Measurements from ENCODE around the gene PRR19.

PRR19 gene

DNA sequence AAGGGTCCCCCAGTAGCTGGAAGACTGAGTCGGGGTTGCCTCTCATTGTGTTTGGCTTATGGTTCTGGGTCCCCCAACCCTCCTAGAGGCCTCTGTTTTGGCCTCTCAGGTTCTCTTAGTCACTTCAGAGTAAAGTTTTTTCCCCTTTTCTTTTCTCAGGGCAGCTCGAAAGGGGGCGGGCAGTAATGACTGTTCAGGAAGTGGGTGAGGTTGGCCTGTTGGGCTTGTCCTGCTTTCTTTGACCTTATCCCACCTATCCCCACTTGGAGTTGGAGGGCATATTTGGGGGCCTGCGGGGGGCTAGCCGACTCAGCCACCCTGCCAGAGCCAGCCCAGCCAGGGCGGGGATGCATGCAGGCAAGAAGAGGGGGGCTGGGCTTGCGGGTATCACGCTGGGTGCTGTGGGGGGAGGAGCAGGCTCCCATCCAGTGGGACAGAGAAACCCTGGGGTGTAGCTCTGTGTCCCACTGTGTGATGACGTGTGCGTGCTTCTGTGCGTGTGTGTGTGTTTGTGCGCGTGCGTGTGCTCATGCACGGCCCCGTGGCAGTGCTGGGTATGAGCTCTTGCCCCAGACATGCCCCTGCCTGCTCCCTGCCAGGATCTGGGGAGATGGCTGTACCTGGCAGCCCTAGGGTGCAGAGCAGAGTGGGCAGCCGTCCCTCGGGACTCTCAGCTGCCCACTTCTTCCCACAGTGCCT is 31.4 kb upstream of the PRR19 start:
- peak; percentile 25 to 38 for DNase-seq (ENCODE audit: low read depth in 1 of 2, low spot score in 1 of 2)

DNA sequence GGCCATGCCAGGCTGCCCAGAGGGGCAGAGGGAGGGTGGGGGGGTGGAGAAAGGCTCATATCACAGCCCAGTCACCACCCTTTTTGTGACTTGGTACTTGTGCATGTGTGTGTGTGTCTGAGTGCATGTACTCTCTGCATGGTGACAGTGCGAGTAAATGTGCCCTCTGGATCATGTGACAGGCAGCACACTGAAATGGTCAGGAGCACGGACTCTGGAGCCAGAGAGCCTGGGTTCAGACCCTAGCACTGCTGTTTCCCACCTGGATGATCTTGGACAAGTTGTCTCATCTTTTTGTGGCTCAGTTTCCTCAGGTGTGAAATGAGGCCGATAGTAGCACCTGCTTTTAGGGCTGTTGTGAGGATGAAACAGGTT is 30.9 kb upstream of the PRR19 start:
- no peak for DNase-seq (ENCODE audit: low read depth in 1 of 2, low spot score in 1 of 2)

DNA sequence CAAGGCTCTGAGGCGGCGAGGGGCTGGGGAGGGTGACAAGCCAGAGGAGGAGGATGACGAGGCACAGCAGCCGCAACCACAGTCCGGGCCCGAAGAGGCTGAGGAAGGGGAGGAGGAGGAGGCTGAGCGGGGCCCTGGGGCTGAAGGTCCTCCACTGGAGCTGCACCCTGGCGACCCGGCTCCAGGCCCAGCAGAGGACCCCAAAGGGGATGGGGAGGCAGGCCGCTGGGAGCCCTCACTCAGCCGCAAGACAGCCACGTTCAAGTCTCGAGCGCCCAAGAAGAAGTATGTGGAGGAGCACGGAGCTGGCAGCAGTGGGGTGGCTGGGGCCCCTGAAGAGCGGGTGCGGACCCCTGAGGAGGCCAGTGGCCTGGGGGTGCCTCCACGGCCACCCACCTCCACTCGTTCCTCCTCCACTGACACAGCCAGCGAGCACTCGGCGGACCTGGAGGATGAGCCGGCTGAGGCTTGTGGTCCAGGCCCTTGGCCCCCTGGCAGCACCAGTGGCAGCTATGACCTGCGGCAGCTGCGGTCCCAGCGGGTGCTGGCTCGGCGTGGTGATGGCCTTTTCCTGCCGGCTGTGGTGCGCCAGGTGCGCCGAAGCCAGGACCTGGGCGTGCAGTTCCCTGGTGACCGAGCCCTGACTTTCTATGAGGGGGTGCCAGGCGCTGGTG is 29.9 kb upstream of the PRR19 start:
- no peak for DNase-seq (ENCODE audit: low read depth in 1 of 2, low spot score in 1 of 2)

DNA sequence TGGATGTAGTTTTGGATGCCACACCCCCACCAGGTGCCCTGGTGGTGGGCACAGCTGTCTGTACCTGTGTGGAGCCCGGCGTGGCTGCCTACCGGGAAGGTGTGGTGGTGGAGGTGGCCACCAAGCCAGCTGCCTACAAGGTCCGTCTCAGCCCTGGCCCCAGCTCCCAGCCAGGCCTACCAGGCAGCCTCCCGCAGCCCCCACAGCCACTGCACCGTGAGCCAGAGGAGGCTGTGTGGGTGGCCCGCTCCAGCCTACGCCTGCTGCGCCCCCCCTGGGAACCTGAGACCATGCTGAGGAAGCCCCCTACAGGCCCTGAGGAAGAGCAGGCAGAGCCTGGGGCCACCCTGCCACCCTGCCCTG is 29.4 kb upstream of the PRR19 start:
- DNase-seq (ENCODE audit: low read depth in 1 of 2, low spot score in 1 of 2): no peak

DNA sequence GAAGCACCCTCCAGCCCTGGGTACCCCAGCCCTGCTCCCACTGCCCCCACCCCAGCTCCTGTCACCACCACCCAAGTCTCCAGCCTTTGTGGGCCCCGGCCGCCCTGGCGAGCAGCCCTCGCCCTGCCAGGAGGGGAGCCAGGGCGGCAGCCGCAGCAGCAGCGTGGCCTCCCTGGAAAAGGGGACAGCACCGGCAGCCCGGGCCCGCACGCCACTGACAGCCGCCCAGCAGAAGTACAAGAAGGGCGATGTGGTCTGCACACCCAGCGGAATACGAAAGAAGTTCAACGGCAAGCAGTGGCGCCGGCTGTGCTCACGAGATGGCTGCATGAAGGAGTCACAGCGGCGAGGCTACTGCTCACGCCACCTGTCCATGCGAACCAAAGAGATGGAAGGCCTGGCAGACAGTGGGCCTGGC is 28.9 kb upstream of the PRR19 start:
- no peak for DNase-seq (ENCODE audit: low read depth in 1 of 2, low spot score in 1 of 2)

DNA sequence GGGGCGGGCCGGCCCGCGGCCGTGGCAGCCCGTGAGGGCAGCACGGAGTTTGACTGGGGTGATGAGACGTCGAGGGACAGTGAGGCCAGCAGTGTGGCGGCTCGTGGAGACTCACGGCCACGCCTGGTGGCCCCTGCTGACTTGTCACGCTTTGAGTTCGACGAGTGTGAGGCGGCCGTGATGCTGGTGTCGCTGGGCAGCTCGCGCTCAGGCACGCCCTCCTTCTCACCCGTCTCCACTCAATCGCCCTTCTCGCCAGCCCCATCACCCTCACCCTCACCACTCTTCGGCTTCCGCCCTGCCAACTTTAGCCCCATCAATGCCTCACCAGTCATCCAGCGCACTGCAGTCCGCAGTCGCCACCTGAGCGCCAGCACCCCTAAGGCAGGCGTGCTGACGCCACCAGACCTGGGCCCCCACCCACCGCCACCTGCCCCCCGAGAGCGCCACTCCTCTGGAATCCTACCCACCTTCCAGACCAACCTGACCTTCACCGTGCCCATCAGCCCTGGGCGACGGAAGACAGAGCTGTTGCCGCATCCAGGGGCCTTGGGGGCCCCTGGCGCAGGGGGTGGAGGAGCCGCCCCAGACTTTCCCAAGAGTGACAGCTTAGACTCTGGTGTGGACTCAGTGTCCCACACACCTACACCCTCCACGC is 28.4 kb upstream of the PRR19 start:
- no peak for DNase-seq (ENCODE audit: low read depth in 1 of 2, low spot score in 1 of 2)

DNA sequence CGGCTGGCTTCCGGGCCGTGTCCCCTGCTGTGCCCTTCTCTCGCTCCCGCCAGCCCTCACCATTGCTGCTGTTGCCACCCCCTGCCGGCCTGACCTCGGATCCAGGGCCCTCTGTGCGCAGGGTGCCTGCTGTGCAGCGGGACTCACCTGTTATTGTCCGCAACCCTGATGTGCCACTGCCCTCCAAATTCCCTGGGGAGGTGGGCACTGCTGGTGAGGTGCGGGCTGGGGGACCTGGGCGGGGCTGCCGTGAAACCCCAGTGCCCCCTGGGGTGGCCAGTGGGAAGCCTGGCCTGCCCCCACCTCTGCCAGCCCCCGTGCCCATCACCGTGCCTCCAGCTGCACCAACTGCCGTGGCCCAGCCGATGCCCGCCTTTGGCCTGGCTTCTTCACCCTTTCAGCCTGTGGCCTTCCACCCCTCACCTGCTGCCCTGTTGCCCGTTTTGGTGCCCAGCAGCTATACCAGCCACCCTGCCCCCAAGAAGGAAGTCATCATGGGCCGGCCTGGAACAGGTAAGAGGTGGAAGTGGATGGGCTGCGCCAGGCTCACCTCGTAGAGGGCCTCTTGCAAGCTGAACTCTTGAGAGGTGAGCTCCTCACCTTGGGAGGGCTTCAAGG is 27.8 kb upstream of the PRR19 start:
- no peak for DNase-seq (ENCODE audit: low read depth in 1 of 2, low spot score in 1 of 2)

DNA sequence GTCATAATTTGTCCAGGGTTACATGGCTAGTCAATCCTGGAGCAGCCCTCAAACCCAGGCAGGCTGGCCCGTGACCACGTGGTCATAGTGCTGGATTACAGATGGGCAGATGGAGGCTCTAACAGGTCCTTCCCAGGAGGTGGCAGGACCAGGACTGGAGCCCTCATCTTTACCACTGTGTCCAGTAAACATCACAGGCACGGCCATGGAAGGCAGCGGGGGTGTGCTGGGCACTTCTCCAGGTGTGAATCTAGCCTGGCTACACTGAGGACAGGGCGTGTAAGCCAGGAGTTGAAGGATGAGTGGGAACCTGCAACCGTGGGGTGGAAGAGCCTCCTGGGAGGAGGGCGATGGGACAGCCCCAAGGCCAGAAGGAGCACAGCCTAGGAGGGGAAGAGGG is 26.8 kb upstream of the PRR19 start:
- DNase-seq (ENCODE audit: low read depth in 1 of 2, low spot score in 1 of 2): no peak

DNA sequence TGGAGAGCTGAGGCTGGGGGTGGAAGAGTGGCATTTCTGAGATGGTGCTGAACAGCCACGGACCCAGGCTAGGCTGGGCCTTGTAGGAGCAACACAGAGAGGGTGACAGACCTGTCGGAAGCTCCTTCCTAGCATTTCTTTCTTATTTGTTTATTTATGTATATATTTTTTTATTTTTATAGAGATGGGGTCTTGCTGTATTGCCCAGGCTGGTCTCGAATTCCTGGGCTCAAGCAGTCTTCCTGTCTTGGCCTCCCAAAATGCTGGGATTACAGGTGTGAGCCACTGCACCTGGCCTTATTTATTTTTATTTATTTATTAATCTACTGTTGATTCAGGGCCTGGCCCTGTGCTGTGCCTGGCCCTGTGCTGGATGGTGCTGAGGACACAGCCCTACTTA is 26.4 kb upstream of the PRR19 start:
- DNase-seq (ENCODE audit: low read depth in 1 of 2, low spot score in 1 of 2): no peak

DNA sequence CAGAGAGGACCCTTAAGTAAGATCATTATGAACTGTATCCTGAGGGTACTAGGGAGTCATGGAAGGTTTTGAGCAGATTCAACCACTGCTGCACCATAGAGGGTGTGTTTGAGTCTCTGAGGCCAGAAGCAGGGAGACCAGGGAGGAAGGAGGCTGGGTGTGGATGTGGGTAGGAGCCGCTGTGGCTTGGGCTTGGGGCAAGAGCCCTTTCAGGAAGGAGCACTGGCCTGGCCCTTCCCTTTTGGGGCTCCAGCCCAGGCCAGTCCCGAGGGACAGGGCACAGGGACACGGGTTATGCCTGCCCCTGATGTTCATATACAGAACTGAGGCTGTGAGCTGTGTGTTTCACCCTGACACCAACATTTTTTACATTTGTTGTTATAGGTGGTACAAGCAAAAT is 25.6 kb upstream of the PRR19 start:
- no peak for DNase-seq (ENCODE audit: low read depth in 1 of 2, low spot score in 1 of 2)

DNA sequence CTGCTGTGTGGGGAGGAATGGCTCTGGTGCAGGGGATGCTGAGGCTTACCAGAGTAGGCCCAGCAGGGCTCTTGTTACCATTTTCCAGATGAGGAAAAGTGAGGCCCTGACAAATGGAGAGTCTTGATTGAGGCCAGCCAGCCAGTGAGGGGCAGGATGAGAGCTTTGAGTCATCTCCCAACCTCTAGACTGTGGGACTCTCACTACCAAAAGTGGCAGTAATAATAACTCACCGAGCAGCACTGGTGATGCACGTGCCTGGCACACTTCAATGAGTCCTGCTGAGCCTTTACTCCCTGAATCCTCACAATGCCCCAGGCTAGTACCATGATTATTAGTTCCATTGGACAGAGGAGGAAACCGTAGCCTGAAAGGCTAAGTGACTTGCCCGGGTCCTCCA is 25.1 kb upstream of the PRR19 start:
- DNase-seq (ENCODE audit: low read depth in 1 of 2, low spot score in 1 of 2): no peak

DNA sequence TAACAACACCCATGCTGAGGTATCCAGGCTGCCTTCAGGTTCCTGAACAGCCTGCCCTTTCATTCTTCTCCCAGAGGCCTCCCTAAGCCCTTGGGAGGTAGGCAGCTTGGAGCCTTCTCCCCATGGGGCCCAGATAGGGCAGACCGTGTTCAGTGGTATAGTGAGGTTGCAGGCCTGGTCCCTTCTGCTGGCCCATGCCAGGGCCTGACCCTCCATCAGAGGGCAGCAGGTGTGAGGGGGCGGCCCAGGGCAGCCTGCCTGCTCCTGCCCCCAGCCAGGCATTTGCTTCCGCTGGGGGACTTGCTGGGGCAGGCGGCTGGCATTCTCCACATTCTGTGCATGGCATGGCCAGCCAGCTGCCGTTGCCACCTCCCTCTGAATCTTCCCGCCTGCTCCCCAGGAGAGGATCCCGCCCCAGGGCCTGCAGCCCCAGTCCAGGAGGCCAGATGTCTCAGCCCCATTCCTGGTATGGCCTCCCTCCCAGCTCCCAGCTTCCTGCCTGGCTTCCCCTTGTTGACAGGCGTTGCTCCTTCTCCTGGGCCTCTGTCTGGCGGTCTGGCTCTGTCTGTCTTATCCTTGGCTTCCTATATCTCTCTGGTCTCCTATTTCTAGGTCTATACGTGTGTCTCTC is 24.0 kb upstream of the PRR19 start:
- no peak for DNase-seq (ENCODE audit: low read depth in 1 of 2, low spot score in 1 of 2)

DNA sequence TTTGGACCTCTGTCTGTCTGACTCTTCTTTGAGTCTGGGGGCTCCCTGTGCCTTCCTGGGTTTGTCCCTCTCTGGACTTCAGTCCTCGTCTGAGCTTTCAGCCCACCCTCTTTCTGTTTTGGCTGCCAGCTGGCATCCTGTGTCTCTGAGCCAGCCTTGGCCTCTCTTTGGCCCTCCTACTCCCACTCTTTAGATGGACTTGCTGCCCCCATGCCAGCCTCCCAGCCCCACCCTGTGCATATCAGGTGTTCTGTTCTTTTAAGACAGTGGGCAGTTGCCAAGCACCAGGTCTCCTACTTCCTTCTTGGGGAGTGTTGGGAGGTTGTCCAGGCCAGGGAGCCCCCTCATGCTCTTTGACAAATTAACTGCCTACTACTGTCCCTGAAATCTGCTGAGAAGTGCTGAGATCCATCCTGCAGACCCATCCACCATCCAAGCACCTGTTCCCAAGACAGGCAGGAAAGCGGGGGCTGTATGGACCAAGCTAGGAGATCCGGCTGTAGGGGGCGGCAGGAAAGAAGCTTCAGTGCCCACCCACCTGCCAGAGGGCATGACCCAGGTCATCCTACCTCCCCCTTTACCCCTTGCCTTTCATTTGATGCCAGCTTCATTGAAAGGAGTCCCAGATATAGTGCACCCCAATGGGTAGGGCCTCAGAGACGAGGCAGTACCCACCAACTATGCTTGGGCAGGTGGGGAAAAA is 23.3 kb upstream of the PRR19 start:
- no peak for DNase-seq (ENCODE audit: low read depth in 1 of 2, low spot score in 1 of 2)

DNA sequence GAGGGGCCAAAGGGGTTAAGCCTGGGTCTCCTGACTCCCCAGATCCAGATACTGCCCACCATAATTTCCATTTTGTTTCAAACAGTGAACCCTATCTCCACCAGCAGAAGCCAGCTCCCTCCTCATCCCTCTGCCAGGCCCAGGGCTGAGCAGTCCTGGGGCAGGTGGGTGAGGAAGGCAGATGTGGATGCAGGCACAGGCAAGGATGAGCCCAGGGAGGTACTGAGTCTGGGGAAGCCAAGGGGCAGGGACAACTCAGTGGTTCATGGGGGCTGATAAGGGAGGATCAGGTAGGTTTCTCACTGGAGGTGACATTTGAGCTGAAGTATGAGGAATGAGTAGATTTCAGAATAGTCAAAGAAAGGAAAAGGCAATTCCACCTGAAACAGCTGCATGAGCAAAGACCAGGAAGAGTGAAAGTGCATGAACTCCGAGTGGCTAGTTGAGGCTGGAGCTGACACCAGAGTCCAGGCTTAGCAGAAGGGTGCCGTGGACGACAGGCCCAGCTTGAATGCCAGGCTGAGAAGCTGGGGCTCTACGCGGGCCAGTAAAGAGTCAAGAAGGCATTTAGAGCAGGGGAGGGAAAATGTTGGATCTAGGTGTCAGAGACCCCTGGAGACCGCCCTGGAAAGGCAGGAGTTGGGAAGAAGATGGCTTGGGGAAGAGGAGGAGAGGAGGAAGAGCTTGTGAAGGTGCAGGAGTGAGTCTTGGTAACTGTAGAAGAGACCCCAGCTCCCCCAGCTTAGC is 22.6 kb upstream of the PRR19 start:
- no peak for DNase-seq (ENCODE audit: low read depth in 1 of 2, low spot score in 1 of 2)

DNA sequence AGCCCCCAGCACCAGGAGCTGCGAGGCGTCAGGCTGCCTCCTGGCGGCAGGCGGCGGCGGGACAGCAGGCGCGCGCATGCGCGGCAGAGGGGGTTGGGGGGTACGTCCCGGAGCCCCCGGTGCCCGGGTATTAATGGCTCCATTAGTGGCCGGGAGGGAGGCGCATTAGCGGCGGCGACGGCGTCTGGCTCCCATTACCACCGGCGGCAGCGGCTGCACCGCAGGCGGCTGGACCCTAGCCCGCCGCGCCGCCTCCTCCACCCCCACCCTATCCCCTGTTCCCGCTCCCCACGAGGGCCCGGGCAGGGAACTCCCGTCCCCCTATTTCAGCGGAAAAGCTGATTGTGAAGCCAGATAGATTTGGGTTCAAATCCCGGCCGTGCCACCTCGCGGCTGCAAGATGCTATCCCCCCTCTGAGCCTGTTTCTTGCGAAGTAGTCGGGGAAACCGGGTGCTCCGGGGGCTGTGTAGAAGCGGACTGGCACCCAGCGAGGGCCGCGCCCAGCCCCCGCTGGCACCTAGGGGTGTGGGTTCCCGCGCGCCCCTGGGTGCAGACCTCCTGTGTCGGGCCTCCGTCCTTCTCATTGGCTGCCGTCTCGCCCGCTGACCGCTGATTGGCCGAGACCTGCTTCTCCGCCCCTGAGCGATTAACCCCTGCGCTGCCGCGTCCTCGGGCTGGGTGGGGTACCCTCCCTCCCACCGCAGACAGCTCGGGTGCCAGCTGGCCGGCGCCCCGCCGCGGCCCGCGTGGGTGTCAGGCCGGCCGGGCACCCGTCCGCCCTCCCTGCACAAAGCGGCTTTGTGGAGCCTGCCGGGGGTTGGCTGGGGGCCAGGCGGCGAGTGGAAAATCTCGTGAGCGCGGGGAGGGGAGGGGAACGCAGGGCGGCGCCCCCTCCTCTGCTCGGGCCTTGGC is 21.8 kb upstream of the PRR19 start:
- peak; percentile 62 to 76 for DNase-seq (ENCODE audit: low read depth in 1 of 2, low spot score in 1 of 2)

DNA sequence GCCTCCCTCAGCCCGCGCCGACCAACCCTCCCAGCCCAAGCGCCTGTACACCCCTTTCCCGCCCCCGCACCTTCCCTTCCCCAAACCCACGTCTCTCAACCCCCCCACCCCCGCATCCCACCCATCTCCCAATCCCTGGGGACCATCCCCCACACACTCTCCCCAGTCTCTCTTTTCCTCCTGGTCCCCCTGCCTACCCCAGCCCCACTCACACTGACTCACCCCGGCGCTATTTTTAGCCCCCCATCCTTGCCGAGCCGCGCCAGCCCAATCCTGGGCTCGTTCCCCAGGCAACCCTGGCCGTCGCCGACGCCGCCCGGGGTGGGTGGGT is 21.2 kb upstream of the PRR19 start:
- no peak for DNase-seq (ENCODE audit: low read depth in 1 of 2, low spot score in 1 of 2)

DNA sequence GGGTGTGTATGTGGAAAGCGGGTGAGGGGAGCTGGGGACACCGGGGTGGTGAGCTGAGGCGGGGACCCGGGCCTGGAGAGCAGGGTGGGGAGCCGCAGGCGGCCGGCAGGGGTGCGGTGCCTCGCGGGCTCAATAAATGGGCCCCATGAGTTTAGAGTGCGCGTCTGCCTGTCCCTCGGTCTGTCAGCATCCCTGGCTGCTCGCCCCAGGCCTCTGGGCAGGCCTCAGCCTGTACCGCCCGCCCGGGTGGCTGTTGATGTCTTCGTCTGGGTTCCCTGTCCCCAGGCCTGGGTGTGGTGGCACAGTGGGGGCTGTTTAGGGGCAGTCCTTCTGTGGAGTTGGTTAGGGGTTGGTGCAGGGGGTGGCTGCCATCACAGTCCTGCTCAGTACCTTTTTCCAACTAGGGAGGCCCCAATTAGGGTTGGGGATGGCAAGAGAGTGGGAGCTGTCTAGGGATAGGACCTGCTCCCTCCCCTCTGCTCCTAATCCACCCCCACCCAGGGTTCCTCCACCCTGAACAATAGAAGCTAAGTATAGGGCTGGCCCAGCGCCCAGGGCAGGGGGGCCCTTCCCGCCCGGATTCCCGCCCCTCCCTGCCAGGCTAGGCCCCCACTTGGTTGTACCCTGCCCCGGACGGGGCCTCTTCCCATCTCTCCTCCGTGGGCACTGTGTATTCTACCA is 20.6 kb upstream of the PRR19 start:
- DNase-seq (ENCODE audit: low read depth in 1 of 2, low spot score in 1 of 2): no peak

DNA sequence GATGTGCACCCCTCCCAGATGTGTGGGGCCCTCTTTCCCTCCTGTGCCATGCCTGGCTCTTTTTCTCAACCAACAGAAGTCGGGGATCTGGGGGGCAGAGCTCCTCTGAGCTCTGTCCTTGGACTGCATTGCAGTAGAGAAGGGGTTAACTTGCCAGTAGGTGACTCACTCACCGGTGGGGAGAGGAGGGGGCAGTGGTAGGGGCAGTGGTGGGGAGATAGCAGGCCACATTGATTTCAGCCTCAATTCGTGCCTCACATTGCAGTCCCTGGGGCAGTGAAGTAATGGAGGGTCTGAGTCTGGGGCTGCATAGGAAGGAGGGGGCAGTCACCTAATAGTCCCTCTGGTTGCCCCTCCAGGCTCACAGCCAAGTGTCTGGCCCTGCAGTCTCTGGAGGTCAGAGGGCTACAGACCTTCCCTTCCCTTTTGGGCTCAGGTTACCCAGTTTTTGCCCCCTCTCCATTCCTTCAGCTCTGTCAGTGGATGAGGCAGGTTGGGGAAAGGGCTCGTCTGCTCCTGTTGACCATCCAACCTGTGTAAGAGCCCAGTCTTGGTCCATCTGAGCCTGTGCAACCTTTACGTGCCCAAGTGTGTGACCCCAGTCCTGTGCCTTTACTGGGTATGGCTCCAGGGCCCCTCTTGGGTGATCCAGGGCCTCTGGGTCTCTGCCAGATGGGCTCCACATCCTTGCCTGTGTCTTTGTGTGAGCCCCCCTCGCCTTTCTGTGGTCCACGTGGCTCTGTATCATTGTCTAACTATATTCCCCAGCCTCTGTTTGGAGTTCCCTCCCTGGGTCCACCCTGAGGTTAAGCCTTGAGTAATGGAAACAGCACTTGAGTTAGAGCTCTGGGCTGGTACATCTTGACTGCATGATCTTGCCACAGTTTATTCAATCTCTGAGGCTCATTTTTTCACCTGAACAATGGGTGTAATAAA is 19.8 kb upstream of the PRR19 start:
- DNase-seq (ENCODE audit: low read depth in 1 of 2, low spot score in 1 of 2): no peak

Measured in activated T-helper 1 cell treated with anti-CD3 and anti-CD28 coated beads, Interleukin-2, amount 50 U/mL, for 16 hours (primary cell).